ENCODE measurements around the gene FEM1B. TPM values are rescaled to one million over a fixed set of nuclear protein-coding genes. Genes with fewer than 3 reads are reported as not detected.

The FEM1B gene
- total RNA-seq, 4 donors from 2014 or later: 35.2 to 64.6 (median 53.0) TPM

GRCh38 chr15:68332266-68332665 lies 54.7 kb downstream of the FEM1B start:
- TF ChIP-seq, protein P1, sequence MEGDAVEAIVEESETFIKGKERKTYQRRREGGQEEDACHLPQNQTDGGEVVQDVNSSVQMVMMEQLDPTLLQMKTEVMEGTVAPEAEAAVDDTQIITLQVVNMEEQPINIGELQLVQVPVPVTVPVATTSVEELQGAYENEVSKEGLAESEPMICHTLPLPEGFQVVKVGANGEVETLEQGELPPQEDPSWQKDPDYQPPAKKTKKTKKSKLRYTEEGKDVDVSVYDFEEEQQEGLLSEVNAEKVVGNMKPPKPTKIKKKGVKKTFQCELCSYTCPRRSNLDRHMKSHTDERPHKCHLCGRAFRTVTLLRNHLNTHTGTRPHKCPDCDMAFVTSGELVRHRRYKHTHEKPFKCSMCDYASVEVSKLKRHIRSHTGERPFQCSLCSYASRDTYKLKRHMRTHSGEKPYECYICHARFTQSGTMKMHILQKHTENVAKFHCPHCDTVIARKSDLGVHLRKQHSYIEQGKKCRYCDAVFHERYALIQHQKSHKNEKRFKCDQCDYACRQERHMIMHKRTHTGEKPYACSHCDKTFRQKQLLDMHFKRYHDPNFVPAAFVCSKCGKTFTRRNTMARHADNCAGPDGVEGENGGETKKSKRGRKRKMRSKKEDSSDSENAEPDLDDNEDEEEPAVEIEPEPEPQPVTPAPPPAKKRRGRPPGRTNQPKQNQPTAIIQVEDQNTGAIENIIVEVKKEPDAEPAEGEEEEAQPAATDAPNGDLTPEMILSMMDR (IDR thresholded peaks at IDR 0.05; ENCODE audit: low read depth): no peak

DNA sequence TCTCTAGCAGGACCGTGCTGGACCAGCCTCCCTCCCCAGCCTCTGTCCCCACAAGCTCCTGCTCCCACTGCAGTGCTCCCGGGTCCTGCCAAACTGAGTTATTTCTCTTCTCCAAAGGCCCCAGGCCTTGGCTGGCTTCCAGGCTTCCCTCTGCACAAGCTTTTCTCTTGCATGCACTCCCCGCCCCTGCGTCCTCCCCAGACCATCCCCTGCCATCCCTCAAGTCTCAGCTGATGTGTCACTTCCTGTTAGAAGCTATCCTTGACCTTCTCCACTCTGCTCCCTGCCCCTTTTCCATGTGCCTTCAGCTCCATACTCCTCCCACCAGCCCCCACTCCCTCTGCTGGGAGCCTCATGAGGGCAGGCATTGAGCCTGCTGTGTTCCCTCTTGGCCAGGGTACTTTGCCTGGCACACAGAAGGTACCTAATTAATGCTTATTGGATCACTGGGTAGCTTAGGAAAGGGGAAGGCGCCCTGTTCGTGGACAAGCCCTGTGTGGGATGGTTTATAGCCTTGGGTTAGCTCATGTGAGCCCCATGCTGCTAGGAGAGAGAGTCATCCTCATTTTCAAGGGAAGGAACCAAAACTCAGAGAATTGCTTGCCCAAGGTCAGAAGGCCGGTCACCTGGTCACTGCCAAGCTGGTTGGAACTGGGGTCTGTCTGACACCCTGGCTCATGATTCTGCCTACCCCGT lies 56.4 kb downstream of the FEM1B start:
- TF ChIP-seq, protein P1 (IDR thresholded peaks at IDR 0.05; ENCODE audit: low read depth): no peak

DNA sequence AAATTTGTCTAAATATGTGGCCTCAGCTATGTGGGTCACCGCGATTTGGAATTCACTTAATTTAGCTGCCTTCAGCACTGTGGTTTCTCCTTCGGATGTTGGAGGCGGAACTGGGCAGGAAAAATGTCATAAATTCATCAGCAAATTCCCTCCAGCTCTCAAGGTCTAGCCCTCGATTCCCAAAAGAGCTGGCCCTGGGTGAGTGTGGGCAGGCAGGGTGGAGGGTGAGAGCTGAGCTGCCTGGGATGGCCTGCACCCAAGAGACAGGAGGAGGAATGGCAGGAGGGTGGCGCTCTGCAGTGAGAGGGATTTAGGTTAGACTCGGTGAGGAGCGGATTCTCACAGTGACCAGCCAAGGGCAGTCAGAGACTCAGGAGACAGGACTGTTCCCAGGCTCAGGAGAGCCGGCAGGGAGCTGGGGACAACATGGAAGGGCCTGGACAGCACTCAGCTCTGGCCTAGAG lies 57.1 kb downstream of the FEM1B start:
- TF ChIP-seq, protein P1 (IDR thresholded peaks at IDR 0.05; ENCODE audit: low read depth): no peak

DNA sequence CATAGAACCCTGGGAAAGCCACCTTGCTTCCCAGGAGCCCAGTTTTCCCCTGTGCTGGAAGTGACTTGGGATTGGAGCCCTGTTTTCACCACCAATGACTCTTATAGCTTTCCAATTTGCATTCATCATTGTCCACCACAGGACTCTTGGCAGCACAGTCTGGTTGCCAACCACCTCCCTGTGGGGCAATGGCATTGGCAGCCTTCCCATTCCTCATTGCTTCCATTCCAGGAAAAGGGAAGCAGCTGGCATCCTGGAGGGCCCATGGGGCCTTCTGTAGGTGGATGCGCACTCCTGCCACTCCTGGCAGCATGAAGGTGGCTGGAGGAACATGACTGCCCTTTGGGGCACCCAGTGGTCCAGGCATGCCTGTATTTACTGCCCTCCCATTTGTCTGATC lies 57.7 kb downstream of the FEM1B start:
- TF ChIP-seq, protein P1 (IDR thresholded peaks at IDR 0.05; ENCODE audit: low read depth): no peak

DNA sequence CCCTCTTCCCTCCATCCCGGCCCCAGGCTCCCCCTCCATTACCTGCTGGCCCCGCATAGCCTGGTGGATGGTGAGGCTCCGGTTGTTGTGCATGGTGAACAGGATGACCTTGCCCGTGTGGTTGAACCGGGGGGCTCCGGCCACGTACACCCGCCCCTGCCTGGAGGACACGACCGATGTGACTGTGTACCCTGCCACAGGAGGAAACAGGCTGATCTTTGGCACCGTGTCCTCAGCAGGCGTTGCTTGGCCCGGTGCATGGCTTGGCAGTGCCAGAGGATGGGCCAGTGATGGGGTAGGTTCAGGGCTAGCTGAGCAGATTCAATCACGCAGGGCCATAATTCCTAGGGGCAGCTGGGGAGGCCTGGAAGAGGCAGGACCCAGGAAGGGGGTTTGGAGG lies 58.1 kb downstream of the FEM1B start:
- TF ChIP-seq, protein P1 (IDR thresholded peaks at IDR 0.05; ENCODE audit: low read depth): no peak

- TF ChIP-seq, protein P1 (IDR thresholded peaks at IDR 0.05; ENCODE audit: low read depth): no peak
These were observed 59.0 kb downstream of the FEM1B start for GRCh38 chr15:68336516-68336915.

DNA sequence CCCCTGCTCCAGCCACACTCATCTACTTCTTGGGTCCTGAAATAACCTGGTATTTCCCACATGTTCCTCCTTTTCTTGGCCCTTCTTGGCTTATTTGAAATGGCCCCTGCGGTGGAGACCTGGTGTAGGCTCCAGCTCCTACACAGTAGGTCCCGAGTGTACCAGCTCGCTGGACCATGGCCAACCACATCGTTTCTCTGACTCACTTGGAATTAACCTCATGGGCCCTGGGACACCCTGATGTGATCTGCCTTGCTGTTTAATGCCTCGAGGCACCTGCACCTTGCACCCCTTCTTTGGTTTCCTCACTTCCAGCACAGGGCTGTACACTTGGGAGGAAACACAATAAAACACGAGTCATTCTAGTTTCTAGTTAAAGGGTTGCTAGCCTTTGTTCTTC lies 60.3 kb downstream of the FEM1B start:
- TF ChIP-seq, protein P1 (IDR thresholded peaks at IDR 0.05; ENCODE audit: low read depth): no peak

All from subcutaneous adipose tissue (tissue), 4 donors.